Neural cell (in vitro differentiated cells): ENCODE results near the gene SLMAP. TPM values are rescaled to one million over a fixed set of nuclear protein-coding genes. Genes with fewer than 3 reads are reported as not detected.

Experiments used
- H2AFZ ChIP-seq: fragments of 200-600, 300-800 bp; sonication (generic), shearing (Covaris generic); 2 replicates; pipeline ENCODE4 v1.6.0; 2014; ENCODE audit warnings: low read depth, mild to moderate bottlenecking, antibody characterized with exemption, low read length, moderate library complexity
- H3F3A ChIP-seq: fragments of 200-600 bp; shearing (Covaris generic); 2 replicates; pipeline ENCODE4 v1.6.1; 2016; ENCODE audit warnings: mild to moderate bottlenecking, moderate library complexity, mixed read lengths, antibody characterized with exemption, low read length; ENCODE audit not compliant: insufficient read depth, poor library complexity, severe bottlenecking
- H3K27ac ChIP-seq: fragments of 200-600, 300-800 bp; sonication (generic), shearing (Covaris generic); 2 replicates; pipeline ENCODE4 v1.5.1; 2014; ENCODE audit warnings: mild to moderate bottlenecking, low read length, moderate library complexity
- H3K27me3 ChIP-seq: fragments of 300-800, 200-600 bp; sonication (generic), shearing (Covaris generic); 2 replicates; pipeline ENCODE4 v1.6.0; 2014; ENCODE audit warnings: mild to moderate bottlenecking, low read depth, low read length, moderate library complexity; ENCODE audit not compliant: insufficient read depth
- H3K36me3 ChIP-seq: fragments of 300-800, 200-600 bp; sonication (generic), shearing (Covaris generic); 2 replicates; pipeline ENCODE4 v1.5.1; 2014; ENCODE audit warnings: mild to moderate bottlenecking, antibody characterized with exemption, low read length, moderate library complexity; ENCODE audit not compliant: insufficient read depth
- H3K4me2 ChIP-seq: fragments of 300-800, 200-600 bp; sonication (generic), shearing (Covaris generic); 2 replicates; pipeline ENCODE4 v1.6.0; 2014; ENCODE audit warnings: mild to moderate bottlenecking, low read length
- H3K4me3 ChIP-seq: fragments of 300-800, 200-600 bp; sonication (generic), shearing (Covaris generic); 2 replicates; pipeline ENCODE4 v1.5.1; 2014; ENCODE audit warnings: mild to moderate bottlenecking, low read length, moderate library complexity
- H3K79me2 ChIP-seq: fragments of 200-600 bp; shearing (Covaris generic); replicated peaks from 2 replicates; pipeline ENCODE4 v1.6.0; 2014; ENCODE audit warnings: mild to moderate bottlenecking, low read length, moderate library complexity; ENCODE audit not compliant: insufficient read depth
- H3K9ac ChIP-seq: fragments of 300-800, 200-600 bp; sonication (generic), shearing (Covaris generic); 2 replicates; pipeline ENCODE4 v1.6.1; 2016; ENCODE audit warnings: mild to moderate bottlenecking, low read length, mixed read lengths
- H3K9me2 ChIP-seq: fragments of 200-600 bp; shearing (Covaris generic); 2 replicates; pipeline ENCODE4 v1.6.1; 2016; ENCODE audit warnings: mild to moderate bottlenecking, low read length, mixed read lengths; ENCODE audit not compliant: insufficient read depth
- H3K9me3 ChIP-seq: fragments of 200-600, 300-800 bp; sonication (generic), shearing (Covaris generic); 2 replicates; pipeline ENCODE4 v1.6.1; 2016; ENCODE audit warnings: mild to moderate bottlenecking, mixed run types, low read length, moderate library complexity, mixed read lengths
- H4K20me1 ChIP-seq: fragments of 200-600 bp; shearing (Covaris generic); 2 replicates; pipeline ENCODE4 v1.6.1; 2016; ENCODE audit warnings: mild to moderate bottlenecking, mixed run types; ENCODE audit not compliant: insufficient read depth
- EP300 ChIP-seq: fragments of 450-650 bp; conservative IDR thresholded peaks from 2 replicates; pipeline ENCODE4 v1.6.1; 2014; ENCODE audit warnings: antibody characterized with exemption, mild to moderate bottlenecking, moderate library complexity; ENCODE audit not compliant: poor library complexity, severe bottlenecking
- EZH2 ChIP-seq: fragments of 200-600, 300-800 bp; shearing (Covaris generic), sonication (generic); IDR thresholded peaks from 2 replicates; pipeline ENCODE4 v1.6.1; 2014; ENCODE audit warnings: antibody characterized with exemption, low read length, borderline replicate concordance, mild to moderate bottlenecking; ENCODE audit not compliant: insufficient read depth, poor library complexity, severe bottlenecking
- MXI1 ChIP-seq: fragments of 450-650 bp; conservative IDR thresholded peaks from 2 replicates; pipeline ENCODE4 v1.6.1; 2014; ENCODE audit warnings: antibody characterized with exemption, mild to moderate bottlenecking; ENCODE audit not compliant: poor library complexity, severe bottlenecking
- POLR2AphosphoS5 ChIP-seq: IDR thresholded peaks from 2 replicates; pipeline ENCODE4 v1.6.1; 2012
- RAD21 ChIP-seq: fragments of 450-650 bp; conservative IDR thresholded peaks from 2 replicates; pipeline ENCODE4 v1.6.1; 2014; ENCODE audit warnings: antibody characterized with exemption, mild to moderate bottlenecking, moderate library complexity
- SMC3 ChIP-seq: fragments of 450-650 bp; conservative IDR thresholded peaks from 2 replicates; pipeline ENCODE4 v1.6.1; 2014; ENCODE audit warnings: antibody characterized with exemption, mild to moderate bottlenecking, moderate library complexity; ENCODE audit not compliant: poor library complexity
- TAF1 ChIP-seq: IDR thresholded peaks from 2 replicates; pipeline ENCODE4 v1.6.1; 2012; ENCODE audit warnings: low read depth
- polyA plus RNA-seq: library from polyadenylated mRNA; depleted of rRNA; stranded (reverse); fragments of >200 nt; gene quantifications from 2 replicates; pipeline ENCODE4 v1.2.3, GENCODE V29; 2014
- TF ChIP-seq, protein P1 (sequence below): fragments of 450-650 bp; IDR thresholded peaks from 2 replicates; pipeline ENCODE4 v1.5.1; 2014; ENCODE audit warnings: antibody characterized with exemption, mild to moderate bottlenecking, moderate library complexity; ENCODE audit not compliant: poor library complexity, severe bottlenecking
- TF ChIP-seq, protein P2 (sequence below): IDR thresholded peaks from 2 replicates; pipeline ENCODE4 v1.6.1; 2012; ENCODE audit warnings: borderline replicate concordance

SLMAP gene
- polyA plus RNA-seq, 1 donor from 2014 or later = 42.1 TPM

DNA sequence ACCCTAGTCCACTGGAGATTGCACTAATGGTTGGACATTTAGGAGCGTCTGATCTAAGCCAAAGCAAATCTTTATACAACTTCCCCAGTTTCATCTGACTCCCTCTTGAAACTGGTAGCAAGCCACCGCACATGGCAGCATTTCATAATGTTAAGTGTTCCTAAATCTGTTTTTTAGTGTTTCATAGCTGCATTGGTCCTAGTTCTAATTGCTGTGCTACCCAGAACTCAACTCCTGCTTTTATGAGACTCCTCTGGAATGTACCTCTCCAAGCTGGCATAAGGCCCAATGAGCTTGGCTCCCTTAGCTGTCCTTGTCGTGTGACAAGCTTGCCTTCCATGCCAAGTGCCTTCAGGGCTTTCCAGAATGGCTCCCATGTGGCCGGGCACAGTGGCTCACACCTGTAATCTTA is 186.8 kb downstream of the SLMAP start:
- Histone ChIP-seq H3F3A (no peaks in the 10 kb centered on the region), H3K27ac (no peak overlapping the region), H3K9me3 (no peaks in the 10 kb centered on the region), H3K4me3 (no peak overlapping the region), H3K79me2 (no peaks in the 10 kb centered on the region), H3K27me3 (no peaks in the 10 kb centered on the region), H3K9ac (no peak overlapping the region), H3K9me2 (no peaks in the 10 kb centered on the region), H4K20me1 (no peaks in the 10 kb centered on the region), H3K4me2 (no peak overlapping the region), H3K36me3 (no peaks in the 10 kb centered on the region), H2AFZ (no peak overlapping the region)
- no peak for TF ChIP-seq EZH2
- no peak for TF ChIP-seq POLR2AphosphoS5
- TF ChIP-seq, protein P1, sequence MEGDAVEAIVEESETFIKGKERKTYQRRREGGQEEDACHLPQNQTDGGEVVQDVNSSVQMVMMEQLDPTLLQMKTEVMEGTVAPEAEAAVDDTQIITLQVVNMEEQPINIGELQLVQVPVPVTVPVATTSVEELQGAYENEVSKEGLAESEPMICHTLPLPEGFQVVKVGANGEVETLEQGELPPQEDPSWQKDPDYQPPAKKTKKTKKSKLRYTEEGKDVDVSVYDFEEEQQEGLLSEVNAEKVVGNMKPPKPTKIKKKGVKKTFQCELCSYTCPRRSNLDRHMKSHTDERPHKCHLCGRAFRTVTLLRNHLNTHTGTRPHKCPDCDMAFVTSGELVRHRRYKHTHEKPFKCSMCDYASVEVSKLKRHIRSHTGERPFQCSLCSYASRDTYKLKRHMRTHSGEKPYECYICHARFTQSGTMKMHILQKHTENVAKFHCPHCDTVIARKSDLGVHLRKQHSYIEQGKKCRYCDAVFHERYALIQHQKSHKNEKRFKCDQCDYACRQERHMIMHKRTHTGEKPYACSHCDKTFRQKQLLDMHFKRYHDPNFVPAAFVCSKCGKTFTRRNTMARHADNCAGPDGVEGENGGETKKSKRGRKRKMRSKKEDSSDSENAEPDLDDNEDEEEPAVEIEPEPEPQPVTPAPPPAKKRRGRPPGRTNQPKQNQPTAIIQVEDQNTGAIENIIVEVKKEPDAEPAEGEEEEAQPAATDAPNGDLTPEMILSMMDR = no peak
- TF ChIP-seq, protein P2, sequence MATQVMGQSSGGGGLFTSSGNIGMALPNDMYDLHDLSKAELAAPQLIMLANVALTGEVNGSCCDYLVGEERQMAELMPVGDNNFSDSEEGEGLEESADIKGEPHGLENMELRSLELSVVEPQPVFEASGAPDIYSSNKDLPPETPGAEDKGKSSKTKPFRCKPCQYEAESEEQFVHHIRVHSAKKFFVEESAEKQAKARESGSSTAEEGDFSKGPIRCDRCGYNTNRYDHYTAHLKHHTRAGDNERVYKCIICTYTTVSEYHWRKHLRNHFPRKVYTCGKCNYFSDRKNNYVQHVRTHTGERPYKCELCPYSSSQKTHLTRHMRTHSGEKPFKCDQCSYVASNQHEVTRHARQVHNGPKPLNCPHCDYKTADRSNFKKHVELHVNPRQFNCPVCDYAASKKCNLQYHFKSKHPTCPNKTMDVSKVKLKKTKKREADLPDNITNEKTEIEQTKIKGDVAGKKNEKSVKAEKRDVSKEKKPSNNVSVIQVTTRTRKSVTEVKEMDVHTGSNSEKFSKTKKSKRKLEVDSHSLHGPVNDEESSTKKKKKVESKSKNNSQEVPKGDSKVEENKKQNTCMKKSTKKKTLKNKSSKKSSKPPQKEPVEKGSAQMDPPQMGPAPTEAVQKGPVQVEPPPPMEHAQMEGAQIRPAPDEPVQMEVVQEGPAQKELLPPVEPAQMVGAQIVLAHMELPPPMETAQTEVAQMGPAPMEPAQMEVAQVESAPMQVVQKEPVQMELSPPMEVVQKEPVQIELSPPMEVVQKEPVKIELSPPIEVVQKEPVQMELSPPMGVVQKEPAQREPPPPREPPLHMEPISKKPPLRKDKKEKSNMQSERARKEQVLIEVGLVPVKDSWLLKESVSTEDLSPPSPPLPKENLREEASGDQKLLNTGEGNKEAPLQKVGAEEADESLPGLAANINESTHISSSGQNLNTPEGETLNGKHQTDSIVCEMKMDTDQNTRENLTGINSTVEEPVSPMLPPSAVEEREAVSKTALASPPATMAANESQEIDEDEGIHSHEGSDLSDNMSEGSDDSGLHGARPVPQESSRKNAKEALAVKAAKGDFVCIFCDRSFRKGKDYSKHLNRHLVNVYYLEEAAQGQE = no peak
- no peak for TF ChIP-seq RAD21
- no peak for TF ChIP-seq EP300
- no peak for TF ChIP-seq TAF1
- TF ChIP-seq SMC3 = no peak
- TF ChIP-seq MXI1 = no peak

DNA sequence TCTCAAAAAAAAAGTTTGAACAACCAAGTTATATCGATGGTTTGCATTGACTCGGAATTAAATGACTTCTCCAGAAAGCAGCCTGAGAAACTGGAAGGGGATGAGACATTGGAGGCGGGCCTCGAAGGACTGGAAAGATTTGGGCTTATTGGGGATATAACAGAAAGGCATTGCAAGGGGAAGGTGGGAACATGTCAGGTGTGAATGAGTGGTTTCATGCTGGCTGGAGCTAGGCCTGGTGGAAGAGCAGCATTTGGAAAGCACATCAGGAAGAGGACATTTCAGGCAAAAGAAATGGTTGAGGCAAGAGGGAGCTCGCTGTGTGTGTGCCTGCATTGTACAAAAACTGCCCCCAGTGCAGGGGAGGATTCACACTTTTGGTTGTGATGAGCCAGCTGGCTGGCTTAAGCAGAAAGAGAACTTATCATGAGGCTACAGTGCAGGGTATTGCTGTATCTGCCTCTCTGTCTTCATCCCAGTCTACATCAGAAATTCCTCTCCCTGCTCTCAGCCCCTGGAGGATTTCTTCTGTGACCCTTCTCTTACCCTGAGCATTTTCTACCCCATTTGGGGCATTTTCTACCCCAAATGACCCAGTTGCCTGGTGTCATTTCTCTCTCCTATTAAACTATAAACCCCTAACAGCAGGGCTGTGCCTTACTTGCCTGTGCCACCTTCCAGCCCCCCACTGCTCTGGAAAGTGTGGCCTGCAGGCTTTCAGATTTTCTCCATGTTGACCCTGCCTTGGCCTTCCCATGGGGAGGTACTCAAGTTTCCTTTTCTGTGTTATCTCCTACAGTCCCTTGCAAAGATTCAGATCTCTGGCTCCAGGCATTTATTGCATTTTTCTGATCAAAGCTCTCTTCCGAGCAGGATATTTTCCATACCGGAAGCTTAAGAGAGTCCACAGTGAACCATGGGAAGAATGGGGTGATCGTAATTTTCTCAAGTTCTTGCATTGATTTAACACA is 187.7 kb downstream of the SLMAP start:
- Histone ChIP-seq H3K27ac (no peak overlapping the region), H3K4me3 (no peak overlapping the region), H3K9ac (no peak overlapping the region), H3K79me2 (no peaks in the 10 kb centered on the region), H3K4me2 (no peak overlapping the region), H3F3A (no peaks in the 10 kb centered on the region), H3K9me3 (no peaks in the 10 kb centered on the region), H3K27me3 (no peaks in the 10 kb centered on the region), H3K9me2 (no peaks in the 10 kb centered on the region), H2AFZ (no peak overlapping the region), H3K36me3 (no peaks in the 10 kb centered on the region), H4K20me1 (no peaks in the 10 kb centered on the region)
- TF ChIP-seq POLR2AphosphoS5 (no peak), TAF1 (no peak), RAD21 (no peak), SMC3 (no peak), EZH2 (no peak), MXI1 (no peak), EP300 (no peak)
- TF ChIP-seq, protein P2 = no peak
- TF ChIP-seq, protein P1 = no peak
